Astrocyte (in vitro differentiated cells and primary cell): ENCODE data around the gene CELF4.

Source experiments
- EZH2 ChIP-seq: IDR thresholded peaks from 2 replicates; pipeline ENCODE4 v1.6.1; 2012; ENCODE audit warnings: mild to moderate bottlenecking, low read length, inconsistent platforms; ENCODE audit not compliant: insufficient read depth
- TF ChIP-seq, protein P1 (sequence below): IDR thresholded peaks from 2 replicates; pipeline ENCODE4 v1.5.1; 2011; ENCODE audit warnings: low read depth, mild to moderate bottlenecking, inconsistent platforms, low read length, moderate library complexity; ENCODE audit not compliant: insufficient read depth

DNA sequence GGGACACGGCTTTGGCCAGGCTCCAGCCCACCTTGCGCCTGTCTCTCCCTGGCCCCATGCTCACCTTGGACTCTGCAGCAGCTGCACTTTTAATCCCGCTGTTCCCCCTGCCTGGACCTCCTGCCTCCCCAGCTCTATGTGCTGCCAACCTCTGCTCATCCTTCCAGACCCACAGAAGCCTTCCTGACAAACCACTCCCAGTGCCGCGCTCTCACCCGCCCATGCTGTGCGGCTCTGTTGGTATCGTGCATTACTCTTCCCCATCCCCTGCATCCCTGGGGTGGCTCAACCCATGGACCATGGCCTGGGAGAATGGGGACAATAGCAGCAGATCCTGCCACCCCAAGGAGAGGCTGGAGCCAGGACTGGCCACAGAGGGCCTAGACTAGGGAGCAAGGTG lies 303.6 kb downstream of the CELF4 start:
- TF ChIP-seq, protein P1, sequence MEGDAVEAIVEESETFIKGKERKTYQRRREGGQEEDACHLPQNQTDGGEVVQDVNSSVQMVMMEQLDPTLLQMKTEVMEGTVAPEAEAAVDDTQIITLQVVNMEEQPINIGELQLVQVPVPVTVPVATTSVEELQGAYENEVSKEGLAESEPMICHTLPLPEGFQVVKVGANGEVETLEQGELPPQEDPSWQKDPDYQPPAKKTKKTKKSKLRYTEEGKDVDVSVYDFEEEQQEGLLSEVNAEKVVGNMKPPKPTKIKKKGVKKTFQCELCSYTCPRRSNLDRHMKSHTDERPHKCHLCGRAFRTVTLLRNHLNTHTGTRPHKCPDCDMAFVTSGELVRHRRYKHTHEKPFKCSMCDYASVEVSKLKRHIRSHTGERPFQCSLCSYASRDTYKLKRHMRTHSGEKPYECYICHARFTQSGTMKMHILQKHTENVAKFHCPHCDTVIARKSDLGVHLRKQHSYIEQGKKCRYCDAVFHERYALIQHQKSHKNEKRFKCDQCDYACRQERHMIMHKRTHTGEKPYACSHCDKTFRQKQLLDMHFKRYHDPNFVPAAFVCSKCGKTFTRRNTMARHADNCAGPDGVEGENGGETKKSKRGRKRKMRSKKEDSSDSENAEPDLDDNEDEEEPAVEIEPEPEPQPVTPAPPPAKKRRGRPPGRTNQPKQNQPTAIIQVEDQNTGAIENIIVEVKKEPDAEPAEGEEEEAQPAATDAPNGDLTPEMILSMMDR: no peak
- TF ChIP-seq EZH2: no peak
